ENCODE results near the gene COX19. TPM values are rescaled to one million over a fixed set of nuclear protein-coding genes. Genes with fewer than 3 reads are reported as not detected.

COX19 gene
- polyA plus RNA-seq, 1 of the 3 experiments (the other 2 are of a cell fraction): 7.6 TPM

DNA sequence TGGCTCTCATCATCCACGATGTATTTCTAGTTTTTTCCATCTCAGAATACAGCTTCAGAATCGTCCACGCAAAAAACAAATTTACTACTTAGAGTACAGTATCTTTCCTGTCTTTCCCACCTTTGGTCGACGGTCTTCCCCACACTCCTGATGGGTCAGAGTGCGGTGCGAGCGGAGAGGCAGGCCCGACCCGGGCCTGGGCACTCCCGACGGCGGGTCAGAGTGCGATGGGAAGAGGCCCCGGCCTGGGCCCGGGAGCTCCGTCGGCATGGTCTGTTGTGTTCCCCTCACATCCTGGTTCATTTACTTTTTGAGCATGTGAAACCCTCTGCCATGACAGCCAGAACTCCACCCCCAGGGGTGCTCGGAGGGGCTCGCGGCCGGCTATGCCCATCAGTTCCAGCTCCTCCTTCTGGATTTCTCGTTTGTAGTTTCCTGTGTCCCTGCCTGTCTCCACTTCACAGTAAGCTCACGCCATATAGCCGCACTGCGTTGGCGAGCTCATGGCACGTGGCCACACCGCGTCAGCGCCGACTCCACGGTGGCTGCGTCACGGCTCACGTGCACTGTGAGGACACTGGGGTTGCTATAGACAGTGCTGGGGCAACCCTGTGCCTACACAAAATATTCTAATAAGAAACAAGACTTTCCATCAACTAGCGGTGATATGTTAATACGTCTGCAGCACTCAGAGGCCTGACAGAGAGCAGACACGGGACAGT, 7.8 kb downstream of the COX19 start:
- no peaks in the 10 kb centered on the region for H3K9me2 ChIP-seq
- ChIA-PET POLR2A (interaction anchor here (0.5 to 1.1 kb wide), 2 partner anchors 8 to 104 kb away, joined by 3 to 6 read pairs; partner anchors contain the start of gene COX19), CTCF (interaction anchor here (1.0 to 2.3 kb wide), 8 partner anchors 9 to 216 kb away, joined by 3 to 15 read pairs (median 4); no protein-coding TSS in a partner anchor)
- H3K27ac ChIP-seq (ENCODE audit: low read depth in 2 of 2, low read length in 1 of 2): no peak overlapping the region
- no peak overlapping the region for H3K9ac ChIP-seq
- no peaks in the 10 kb centered on the region for H3K9me3 ChIP-seq
- TF ChIP-seq EZH2phosphoT487 (IDR thresholded peaks at IDR 0.05; ENCODE audit: borderline replicate concordance, low read depth) (no peak), TEAD4 (IDR thresholded peaks at IDR 0.05; ENCODE audit: borderline replicate concordance, insufficient read depth) (no peak), GATA2 (CRISPR knock-in tag; IDR thresholded peaks at IDR 0.05) (no peak), MXI1 (IDR thresholded peaks at IDR 0.05; ENCODE audit: low read depth, low read length) (no peak), POLR2AphosphoS5 (IDR thresholded peaks at IDR 0.05; ENCODE audit: low read depth, low read length) (no peak), FOSL2 (IDR thresholded peaks at IDR 0.05; ENCODE audit: borderline replicate concordance, low read depth) (no peak), TCF12 (IDR thresholded peaks at IDR 0.05) (no peak), ELF1 (IDR thresholded peaks at IDR 0.05) (no peak), YY1 (IDR thresholded peaks at IDR 0.05; ENCODE audit: low read depth) (no peak)
- TF ChIP-seq, protein P1, sequence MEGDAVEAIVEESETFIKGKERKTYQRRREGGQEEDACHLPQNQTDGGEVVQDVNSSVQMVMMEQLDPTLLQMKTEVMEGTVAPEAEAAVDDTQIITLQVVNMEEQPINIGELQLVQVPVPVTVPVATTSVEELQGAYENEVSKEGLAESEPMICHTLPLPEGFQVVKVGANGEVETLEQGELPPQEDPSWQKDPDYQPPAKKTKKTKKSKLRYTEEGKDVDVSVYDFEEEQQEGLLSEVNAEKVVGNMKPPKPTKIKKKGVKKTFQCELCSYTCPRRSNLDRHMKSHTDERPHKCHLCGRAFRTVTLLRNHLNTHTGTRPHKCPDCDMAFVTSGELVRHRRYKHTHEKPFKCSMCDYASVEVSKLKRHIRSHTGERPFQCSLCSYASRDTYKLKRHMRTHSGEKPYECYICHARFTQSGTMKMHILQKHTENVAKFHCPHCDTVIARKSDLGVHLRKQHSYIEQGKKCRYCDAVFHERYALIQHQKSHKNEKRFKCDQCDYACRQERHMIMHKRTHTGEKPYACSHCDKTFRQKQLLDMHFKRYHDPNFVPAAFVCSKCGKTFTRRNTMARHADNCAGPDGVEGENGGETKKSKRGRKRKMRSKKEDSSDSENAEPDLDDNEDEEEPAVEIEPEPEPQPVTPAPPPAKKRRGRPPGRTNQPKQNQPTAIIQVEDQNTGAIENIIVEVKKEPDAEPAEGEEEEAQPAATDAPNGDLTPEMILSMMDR (IDR thresholded peaks at IDR 0.05): no peak
- TF ChIP-seq, protein P2, sequence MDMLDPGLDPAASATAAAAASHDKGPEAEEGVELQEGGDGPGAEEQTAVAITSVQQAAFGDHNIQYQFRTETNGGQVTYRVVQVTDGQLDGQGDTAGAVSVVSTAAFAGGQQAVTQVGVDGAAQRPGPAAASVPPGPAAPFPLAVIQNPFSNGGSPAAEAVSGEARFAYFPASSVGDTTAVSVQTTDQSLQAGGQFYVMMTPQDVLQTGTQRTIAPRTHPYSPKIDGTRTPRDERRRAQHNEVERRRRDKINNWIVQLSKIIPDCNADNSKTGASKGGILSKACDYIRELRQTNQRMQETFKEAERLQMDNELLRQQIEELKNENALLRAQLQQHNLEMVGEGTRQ (IDR thresholded peaks at IDR 0.05; ENCODE audit: borderline replicate concordance, low read depth, low read length): no peak
- TF ChIP-seq, protein P3, sequence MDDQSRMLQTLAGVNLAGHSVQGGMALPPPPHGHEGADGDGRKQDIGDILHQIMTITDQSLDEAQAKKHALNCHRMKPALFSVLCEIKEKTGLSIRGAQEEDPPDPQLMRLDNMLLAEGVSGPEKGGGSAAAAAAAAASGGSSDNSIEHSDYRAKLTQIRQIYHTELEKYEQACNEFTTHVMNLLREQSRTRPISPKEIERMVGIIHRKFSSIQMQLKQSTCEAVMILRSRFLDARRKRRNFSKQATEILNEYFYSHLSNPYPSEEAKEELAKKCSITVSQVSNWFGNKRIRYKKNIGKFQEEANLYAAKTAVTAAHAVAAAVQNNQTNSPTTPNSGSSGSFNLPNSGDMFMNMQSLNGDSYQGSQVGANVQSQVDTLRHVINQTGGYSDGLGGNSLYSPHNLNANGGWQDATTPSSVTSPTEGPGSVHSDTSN (IDR thresholded peaks at IDR 0.05): no peak
- H2AFZ ChIP-seq (ENCODE audit: low read depth): no peak overlapping the region
- WGBS (ENCODE audit: low lambda C conversion rate): 96% methylated on average over 39 of the region's 39 CpGs
- H3K36me3 ChIP-seq (replicated peaks in 1 of 2; ENCODE audit: control insufficient read depth in 1 of 2, insufficient read depth in 2 of 2, low read length in 1 of 2): peaks cover 26 to 49% of the 10 kb centered on the region in 2 experiments
- no peaks in the 10 kb centered on the region for H3K27me3 ChIP-seq (ENCODE audit: insufficient read depth)
- H3K4me1 ChIP-seq (ENCODE audit: control insufficient read depth in 1 of 2, insufficient read depth in 2 of 2, low read depth in 1 of 2, low read length in 1 of 2): peaks cover 4 to 24% of the 10 kb centered on the region in 2 experiments; a peak in 2 of 4 replicates
- peaks cover 53% of the 10 kb centered on the region for H4K20me1 ChIP-seq (ENCODE audit: insufficient read depth)
- H3K4me2 ChIP-seq: no peak overlapping the region
- H3K79me2 ChIP-seq (ENCODE audit: insufficient read depth): peaks cover 40% of the 10 kb centered on the region
- H3F3A ChIP-seq (replicated peaks; ENCODE audit: insufficient read depth): peaks cover 12% of the 10 kb centered on the region
- H3K4me3 ChIP-seq (ENCODE audit: low read depth in 2 of 2, low read length in 1 of 2): no peak overlapping the region
- DNase-seq: no peak
